BLaER1 treated with 17β-estradiol and CSF1 and Interleukin-3, amounts not matched to agents 10 nM and 100 nM (cell line): ENCODE data around the gene MTMR10.

Experiments used
- H3K27ac ChIP-seq, 11 experiments: shearing (Covaris generic); formaldehyde crosslinking; 2 replicates each; pipeline ENCODE4 v1.8.1; 2022
- H3K27me3 ChIP-seq, 11 experiments: shearing (Covaris generic); formaldehyde crosslinking; 2 replicates each; pipeline ENCODE4 v1.8.1; 2022
- H3K36me3 ChIP-seq, 11 experiments: shearing (Covaris generic); formaldehyde crosslinking; 2 replicates each; pipeline ENCODE4 v1.8.1; 2022
- H3K4me1 ChIP-seq, 10 experiments: shearing (Covaris generic); formaldehyde crosslinking; 2 replicates each; pipeline ENCODE4 v1.8.1; 2022
- H3K4me2 ChIP-seq, 11 experiments: shearing (Covaris generic); formaldehyde crosslinking; 2 replicates each; pipeline ENCODE4 v1.8.1; 2022
- H3K4me3 ChIP-seq, 10 experiments: shearing (Covaris generic); formaldehyde crosslinking; 2 replicates each; pipeline ENCODE4 v1.8.1; 2022
- H3K9ac ChIP-seq, 11 experiments: shearing (Covaris generic); formaldehyde crosslinking; 2 replicates each; pipeline ENCODE4 v1.8.1; 2022
- H3K9me3 ChIP-seq, 11 experiments: shearing (Covaris generic); formaldehyde crosslinking; replicated peaks in 1 of 11; 2 replicates each; pipeline ENCODE4 v1.8.1; 2022
- H4K20me1 ChIP-seq, 11 experiments: shearing (Covaris generic); formaldehyde crosslinking; 2 replicates each; pipeline ENCODE4 v1.8.1; 2022
- Cebpa-rat ChIP-seq, 11 experiments: shearing (Covaris generic); IDR thresholded peaks; 2 replicates each; pipeline ENCODE4 v1.8.1; 2022

Gene MTMR10

DNA sequence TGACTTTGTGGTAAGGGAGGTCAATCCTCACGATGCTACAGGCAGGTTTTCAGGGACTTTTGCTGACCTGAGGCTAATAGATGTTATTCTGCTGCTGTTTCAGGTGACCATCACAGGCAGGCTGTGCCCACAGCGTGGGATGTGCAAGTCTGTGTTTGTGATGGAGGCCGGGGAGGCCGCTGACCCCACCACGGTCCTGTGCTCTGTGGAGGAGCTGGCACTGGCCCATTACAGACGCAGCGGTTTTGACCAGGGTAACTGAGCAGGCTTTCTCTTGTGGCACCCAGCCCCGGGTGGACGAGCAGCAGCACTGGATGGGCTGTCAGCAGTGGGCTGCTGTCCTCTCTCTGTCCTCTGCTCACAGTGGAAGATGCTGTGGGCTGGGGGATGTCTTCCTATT is 65.7 kb downstream of the MTMR10 start:
- no peaks in the 10 kb centered on the region for H3K9me3 ChIP-seq
- peak overlapping the region; percentile 23 to 97 (median 88) for H3K4me2 ChIP-seq
- no peaks in the 10 kb centered on the region for H3K27me3 ChIP-seq
- peaks cover 0 to 3% (median 0%) of the 10 kb centered on the region in 11 experiments; a peak in 3 of 22 replicates for H4K20me1 ChIP-seq
- no peak for TF ChIP-seq Cebpa-rat (IDR thresholded peaks at IDR 0.05)
- peak overlapping the region in 2 of 10 experiments; percentile 32 to 37; a peak in 2 of 20 replicates for H3K4me3 ChIP-seq
- peaks cover 13 to 62% (median 23%) of the 10 kb centered on the region in 11 experiments; a peak in 20 of 22 replicates for H3K36me3 ChIP-seq
- peaks cover 41 to 95% (median 93%) of the 10 kb centered on the region in 10 experiments for H3K4me1 ChIP-seq
- peak overlapping the region in 8 of 11 experiments; percentile 2 to 58 (median 27); a peak in 15 of 22 replicates for H3K9ac ChIP-seq
- peak overlapping the region in 4 of 11 experiments; percentile 15 to 83 (median 46); a peak in 6 of 22 replicates for H3K27ac ChIP-seq

DNA sequence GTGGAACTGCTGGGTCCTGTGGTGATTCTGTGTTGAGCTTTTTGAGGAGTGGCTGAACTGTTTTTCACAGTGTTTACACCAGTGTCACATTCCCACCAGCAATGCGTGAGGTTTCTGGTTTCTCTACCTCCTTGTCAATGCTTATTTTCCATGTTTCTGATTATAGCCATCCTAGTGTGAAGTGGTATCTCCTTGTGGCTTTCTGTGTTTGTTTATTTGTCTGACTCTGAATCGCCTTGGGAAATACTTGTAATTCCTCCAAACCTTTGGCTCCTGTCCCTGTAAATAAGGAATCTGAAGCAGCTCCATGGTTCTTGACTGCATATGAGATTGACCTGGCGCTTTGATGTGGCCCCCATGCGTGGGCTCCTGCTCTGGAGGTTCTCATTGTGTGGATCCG is 67.1 kb downstream of the MTMR10 start:
- Histone ChIP-seq H3K4me1 (peaks cover 41 to 100% (median 99%) of the 10 kb centered on the region in 10 experiments), H3K27ac (peak overlapping the region in 6 of 11 experiments; percentile 1 to 83 (median 76); a peak in 9 of 22 replicates), H3K9ac (peak overlapping the region in 5 of 11 experiments; percentile 3 to 60 (median 26); a peak in 1 of 22 replicates), H3K9me3 (no peaks in the 10 kb centered on the region), H4K20me1 (peaks cover 0 to 3% (median 0%) of the 10 kb centered on the region in 11 experiments; a peak in 3 of 22 replicates), H3K36me3 (peaks cover 5 to 67% (median 18%) of the 10 kb centered on the region in 11 experiments; a peak in 18 of 22 replicates), H3K4me3 (no peak overlapping the region), H3K27me3 (no peaks in the 10 kb centered on the region), H3K4me2 (peak overlapping the region in 10 of 11 experiments; percentile 74 to 97 (median 88); a peak in 20 of 22 replicates)
- no peak for TF ChIP-seq Cebpa-rat (IDR thresholded peaks at IDR 0.05)

DNA sequence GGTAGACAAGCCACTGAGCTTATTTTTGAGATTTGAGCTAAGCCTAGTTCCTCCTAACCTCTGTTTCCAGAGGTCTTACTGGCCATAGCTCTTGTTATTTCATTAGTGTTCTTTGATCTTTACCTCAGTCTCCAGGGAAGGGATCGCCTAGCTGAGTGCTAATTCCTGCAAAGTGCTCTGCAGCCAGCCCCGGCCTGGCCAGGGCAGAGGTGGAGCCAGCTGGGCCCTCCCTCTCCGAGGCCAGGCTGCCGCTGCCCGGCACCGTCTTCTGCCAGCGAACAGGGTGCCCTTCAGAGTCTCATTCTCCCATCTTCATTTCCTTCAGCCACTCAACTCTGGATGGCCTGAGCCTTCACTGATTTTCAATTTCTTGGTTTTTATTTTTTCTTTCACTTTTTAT is 68.0 kb downstream of the MTMR10 start:
- Histone ChIP-seq H3K9me3 (no peaks in the 10 kb centered on the region), H3K9ac (peak overlapping the region in 10 of 11 experiments; percentile 32 to 75 (median 58); a peak in 17 of 22 replicates), H3K4me3 (peak overlapping the region in 4 of 10 experiments; percentile 9 to 44 (median 13); a peak in 3 of 20 replicates), H3K4me2 (peak overlapping the region; percentile 69 to 97 (median 88)), H3K27ac (peak overlapping the region in 9 of 11 experiments; percentile 51 to 83 (median 73); a peak in 18 of 22 replicates), H3K36me3 (peaks cover 12 to 76% (median 26%) of the 10 kb centered on the region in 11 experiments; a peak in 21 of 22 replicates), H4K20me1 (peaks cover 0 to 3% (median 0%) of the 10 kb centered on the region in 11 experiments; a peak in 3 of 22 replicates), H3K4me1 (peaks cover 41 to 93% (median 90%) of the 10 kb centered on the region in 10 experiments), H3K27me3 (no peaks in the 10 kb centered on the region)
- TF ChIP-seq Cebpa-rat (IDR thresholded peaks at IDR 0.05), result no peak

DNA sequence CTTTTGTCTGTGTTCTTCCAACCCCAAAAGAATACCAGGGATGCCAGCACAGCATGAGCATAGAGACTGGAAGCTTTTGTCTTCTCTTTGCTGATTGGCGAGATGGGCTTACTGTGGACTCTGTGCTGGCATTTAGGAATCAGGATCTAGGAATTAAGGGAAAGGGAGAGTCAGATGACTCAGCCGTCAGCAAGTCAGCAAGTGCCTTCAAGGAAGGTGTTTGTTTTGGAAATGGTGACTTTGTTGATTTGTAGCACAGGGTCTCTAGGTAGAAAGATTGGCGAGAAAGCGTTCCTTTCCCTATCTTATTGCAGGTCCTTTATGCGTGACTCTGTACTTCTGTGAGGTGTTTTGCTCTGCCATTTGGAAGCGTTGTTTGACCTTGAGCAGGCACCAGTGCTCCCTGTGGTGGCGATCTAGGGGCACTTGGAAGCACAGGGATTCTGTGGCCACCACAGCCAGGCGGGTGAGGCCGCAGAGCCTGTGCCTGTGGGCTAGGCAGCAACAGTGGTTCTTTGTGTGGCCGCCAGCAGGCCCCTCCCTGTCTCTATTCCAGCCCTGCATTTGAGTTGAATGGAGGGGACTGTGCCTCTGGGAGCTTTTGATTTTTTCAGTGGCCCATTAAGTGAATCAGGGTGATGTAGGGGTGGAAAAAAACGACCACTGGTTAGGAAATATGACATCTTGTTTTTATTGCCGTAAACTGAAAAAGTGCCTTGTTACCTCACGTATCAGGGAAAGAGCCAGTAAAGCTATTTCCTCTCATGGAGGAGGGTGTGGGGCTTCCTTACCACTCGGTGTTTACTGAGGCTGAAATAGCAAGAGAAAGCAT is 68.7 kb downstream of the MTMR10 start:
- peak overlapping the region in 10 of 11 experiments; percentile 32 to 75 (median 58); a peak in 20 of 22 replicates for H3K9ac ChIP-seq
- H4K20me1 ChIP-seq, result peaks cover 0 to 3% (median 0%) of the 10 kb centered on the region in 11 experiments; a peak in 3 of 22 replicates
- TF ChIP-seq Cebpa-rat (IDR thresholded peaks at IDR 0.05), result no peak
- peaks cover 41 to 86% (median 83%) of the 10 kb centered on the region in 10 experiments for H3K4me1 ChIP-seq
- peak overlapping the region in 4 of 10 experiments; percentile 9 to 44 (median 13); a peak in 4 of 20 replicates for H3K4me3 ChIP-seq
- peaks cover 18 to 80% (median 33%) of the 10 kb centered on the region in 11 experiments; a peak in 21 of 22 replicates for H3K36me3 ChIP-seq
- no peaks in the 10 kb centered on the region for H3K9me3 ChIP-seq
- no peaks in the 10 kb centered on the region for H3K27me3 ChIP-seq
- peak overlapping the region; percentile 69 to 97 (median 88) for H3K4me2 ChIP-seq
- peak overlapping the region in 10 of 11 experiments; percentile 15 to 83 (median 72); a peak in 19 of 22 replicates for H3K27ac ChIP-seq

DNA sequence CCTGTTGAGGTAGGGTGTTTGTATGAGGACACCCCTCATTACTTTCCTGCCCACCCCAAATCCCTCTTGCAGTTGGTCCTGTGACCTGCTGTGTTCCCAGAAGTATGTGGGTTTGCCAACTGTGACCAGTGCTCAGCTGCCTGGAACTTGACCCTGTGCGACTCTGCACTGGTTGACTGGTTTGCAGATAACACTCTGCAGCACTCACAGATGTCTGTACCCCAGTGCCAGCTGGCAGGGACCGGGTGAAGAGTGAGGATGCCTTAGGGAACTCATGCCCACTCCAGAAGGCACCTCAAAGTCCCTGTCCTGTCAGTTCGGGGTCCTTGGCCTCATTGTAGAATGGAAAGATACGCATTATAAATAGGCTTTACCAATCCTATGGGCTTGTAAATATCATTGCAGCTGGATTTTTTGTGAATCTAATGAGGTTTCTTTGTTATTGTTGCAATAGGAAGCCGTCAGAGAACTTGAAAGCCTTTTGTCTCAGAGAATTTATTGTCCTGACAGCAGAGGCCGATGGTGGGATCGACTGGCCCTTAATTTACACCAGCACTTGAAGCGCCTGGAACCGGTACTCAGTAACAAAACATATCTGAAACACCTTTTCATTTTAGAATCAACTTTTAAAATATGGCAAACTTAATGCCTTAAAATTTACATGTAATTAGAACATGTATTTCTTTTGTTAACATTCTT is 69.5 kb downstream of the MTMR10 start:
- Histone ChIP-seq H3K9me3 (no peaks in the 10 kb centered on the region), H3K27ac (peak overlapping the region in 9 of 11 experiments; percentile 51 to 83 (median 73); a peak in 17 of 22 replicates), H3K36me3 (peaks cover 22 to 80% (median 39%) of the 10 kb centered on the region in 11 experiments; a peak in 21 of 22 replicates), H3K4me3 (peak overlapping the region in 3 of 10 experiments; percentile 12 to 44 (median 14); a peak in 4 of 20 replicates), H3K9ac (peak overlapping the region in 8 of 11 experiments; percentile 39 to 75 (median 59); a peak in 14 of 22 replicates), H3K27me3 (no peaks in the 10 kb centered on the region), H3K4me1 (peaks cover 41 to 78% (median 75%) of the 10 kb centered on the region in 10 experiments), H3K4me2 (peak overlapping the region; percentile 69 to 97 (median 88)), H4K20me1 (no peaks in the 10 kb centered on the region; a peak in 2 of 22 replicates)
- TF ChIP-seq Cebpa-rat (IDR thresholded peaks at IDR 0.05), result no peak

DNA sequence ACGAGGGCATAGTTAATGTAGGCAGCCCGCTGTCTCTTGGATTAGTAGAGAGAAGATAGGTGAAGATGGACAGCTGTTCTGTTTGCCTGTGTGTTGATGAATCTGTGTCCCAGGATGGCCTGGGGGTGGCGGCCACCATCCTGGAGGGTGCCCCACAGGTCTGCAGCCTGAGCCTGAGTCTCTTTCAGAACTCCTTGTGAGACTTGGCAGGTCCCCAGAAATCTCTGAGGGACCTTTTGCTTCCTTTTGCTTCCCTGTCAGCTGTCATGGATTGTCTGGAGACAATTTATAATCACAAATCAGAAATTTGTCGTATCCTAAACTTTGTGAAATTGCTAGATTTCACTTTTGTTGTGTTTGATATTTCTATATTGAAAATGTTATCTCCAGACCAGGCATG is 70.3 kb downstream of the MTMR10 start:
- peaks cover 29 to 81% (median 41%) of the 10 kb centered on the region in 11 experiments; a peak in 21 of 22 replicates for H3K36me3 ChIP-seq
- peaks cover 41 to 70% (median 67%) of the 10 kb centered on the region in 10 experiments for H3K4me1 ChIP-seq
- peak overlapping the region in 7 of 11 experiments; percentile 66 to 83 (median 75); a peak in 12 of 22 replicates for H3K27ac ChIP-seq
- peak overlapping the region in 8 of 11 experiments; percentile 50 to 97 (median 88); a peak in 15 of 22 replicates for H3K4me2 ChIP-seq
- H4K20me1 ChIP-seq, result no peaks in the 10 kb centered on the region; a peak in 2 of 22 replicates
- H3K4me3 ChIP-seq, result no peak overlapping the region
- H3K9ac ChIP-seq, result peak overlapping the region in 4 of 11 experiments; percentile 60 to 75 (median 68); a peak in 7 of 22 replicates
- H3K9me3 ChIP-seq, result no peaks in the 10 kb centered on the region
- no peaks in the 10 kb centered on the region for H3K27me3 ChIP-seq
- TF ChIP-seq Cebpa-rat (IDR thresholded peaks at IDR 0.05), result no peak

DNA sequence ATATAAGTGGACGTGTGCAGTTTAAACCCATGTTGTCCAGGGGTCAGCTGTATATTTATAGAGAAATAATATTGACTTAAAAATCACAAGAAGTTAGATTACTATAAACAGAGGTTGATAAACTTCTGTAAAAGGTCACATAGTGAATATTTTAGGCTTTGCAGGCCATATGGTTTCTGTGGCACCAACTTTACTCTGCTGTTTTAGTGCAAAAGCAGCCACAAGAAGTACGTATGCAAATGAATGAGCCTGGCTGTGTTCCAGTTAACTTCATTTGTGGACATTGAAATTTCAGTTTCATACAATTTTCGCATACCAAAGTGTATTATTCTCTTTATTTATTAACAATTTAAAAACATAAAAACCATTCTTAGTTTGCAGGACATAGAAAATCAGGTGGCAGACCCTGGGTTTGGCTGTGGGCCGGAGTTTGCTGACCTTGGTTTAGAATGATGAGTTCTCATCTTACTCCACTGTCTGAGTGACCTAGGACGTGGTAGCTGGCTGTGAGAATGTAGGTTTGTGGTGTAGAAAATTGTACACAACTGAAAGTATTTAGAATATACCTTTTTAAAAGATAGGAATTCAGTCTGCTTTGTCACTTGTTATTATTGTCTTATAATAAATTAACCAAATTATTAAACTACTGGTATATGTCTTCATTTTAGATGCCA is 71.4 kb downstream of the MTMR10 start:
- TF ChIP-seq Cebpa-rat (IDR thresholded peaks at IDR 0.05), result no peak

More for the DNA sequence above, 71.4 kb downstream of the MTMR10 start:
- Histone ChIP-seq H3K9me3 (no peaks in the 10 kb centered on the region), H3K9ac (no peak overlapping the region), H3K4me1 (peaks cover 33 to 59% (median 56%) of the 10 kb centered on the region in 10 experiments), H4K20me1 (no peaks in the 10 kb centered on the region; a peak in 1 of 22 replicates), H3K4me2 (peak overlapping the region in 6 of 11 experiments; percentile 76 to 97 (median 90); a peak in 10 of 22 replicates), H3K4me3 (no peak overlapping the region), H3K27ac (peak overlapping the region in 2 of 11 experiments; percentile 66 to 75; a peak in 2 of 22 replicates), H3K36me3 (peaks cover 33 to 81% (median 42%) of the 10 kb centered on the region in 11 experiments; a peak in 21 of 22 replicates), H3K27me3 (no peaks in the 10 kb centered on the region)
